HG02571 (cell line): ENCODE results near the gene RNF213.

Source experiments
- ATAC-seq: cut with Tn5 transposase; IDR thresholded peaks from one replicate; pipeline ENCODE4 v1.9.1; 2021; ENCODE audit warnings: mild to moderate bottlenecking, moderate library complexity; ENCODE audit not compliant: unreplicated experiment

RNF213 gene

DNA sequence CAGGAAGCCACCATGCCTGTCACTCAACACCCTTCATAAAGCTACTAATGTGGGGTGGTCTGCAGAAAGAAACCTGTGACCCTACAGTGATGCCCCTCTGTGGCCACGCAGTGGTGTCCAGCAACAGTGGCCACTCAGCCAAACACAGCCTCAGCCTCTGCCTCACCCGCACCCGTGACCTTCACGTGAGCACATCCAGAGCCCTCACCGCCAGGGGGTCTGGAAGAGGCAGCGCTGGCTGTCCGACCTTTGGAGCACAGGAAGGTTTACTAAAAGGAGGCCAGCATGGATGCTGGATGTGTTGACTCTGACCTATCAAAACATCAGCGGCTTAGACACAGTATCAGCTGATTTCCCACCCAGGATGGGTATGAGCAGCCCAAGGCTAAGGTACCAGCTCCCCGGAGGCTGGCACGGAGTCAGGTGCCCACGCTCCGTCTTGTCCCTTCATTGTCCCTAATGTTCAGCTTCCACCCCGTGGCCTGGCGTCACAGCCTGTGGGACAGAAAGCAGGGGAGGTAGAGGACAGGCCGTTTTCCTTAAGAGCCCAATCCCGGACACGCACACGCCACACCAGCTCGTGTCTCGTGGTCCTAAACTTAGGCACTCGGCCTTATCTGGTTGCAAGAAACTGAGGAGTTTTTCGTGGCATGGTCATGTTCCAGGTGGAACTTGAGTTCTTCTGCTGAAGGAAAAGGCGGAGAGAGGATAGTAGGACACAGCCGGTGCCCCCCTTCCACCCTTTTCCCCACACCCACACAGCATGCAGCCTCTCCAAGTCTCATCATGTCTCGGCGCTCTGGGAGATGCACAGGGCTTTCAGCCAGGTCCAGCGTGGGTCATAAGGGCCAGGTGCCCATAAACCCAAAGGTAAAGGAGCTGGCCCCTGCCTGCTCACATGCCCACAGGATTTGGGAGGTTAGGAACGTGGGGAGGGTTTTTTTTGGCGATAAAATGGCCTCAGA is 104.6 kb downstream of the RNF213 start:
- no peak for ATAC-seq

DNA sequence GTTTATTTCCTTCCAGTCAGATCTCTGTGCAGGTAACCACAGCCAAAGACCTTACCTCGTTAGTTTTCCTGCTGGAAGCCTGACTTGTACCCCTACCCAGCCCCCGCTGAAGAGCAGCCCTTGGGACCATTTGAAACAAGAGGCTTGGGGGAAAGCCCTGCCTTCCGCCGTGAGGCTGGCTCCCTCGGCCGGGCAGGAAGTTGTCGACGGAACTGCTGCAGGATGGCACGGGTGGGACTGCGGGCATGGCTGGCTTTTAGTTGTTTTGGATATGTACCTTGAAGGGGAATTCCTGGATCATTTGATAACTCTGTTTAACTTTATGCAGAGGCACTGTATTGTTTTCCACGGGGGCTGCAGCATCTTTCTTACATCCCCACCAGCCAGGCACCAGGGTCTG is 105.3 kb downstream of the RNF213 start:
- ATAC-seq, result no peak

DNA sequence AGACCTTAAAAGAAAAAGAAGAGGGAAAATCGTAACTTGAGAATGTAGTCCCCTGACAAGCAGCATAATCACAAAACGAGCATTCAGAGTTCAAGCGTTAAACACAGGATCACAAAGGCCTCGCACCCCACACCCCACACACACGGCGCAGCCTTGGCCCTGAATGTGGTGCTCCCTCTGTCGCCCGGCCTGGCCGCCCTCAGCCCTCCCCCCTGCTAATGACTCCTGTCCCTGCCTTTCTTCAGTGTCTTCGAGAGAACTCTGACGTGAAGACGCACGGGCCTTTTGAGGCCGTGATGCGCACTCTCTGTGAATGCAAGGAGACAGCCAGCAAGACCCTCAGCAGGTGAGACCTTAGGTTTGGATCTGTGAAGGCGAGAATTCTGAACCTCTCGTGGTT is 106.9 kb downstream of the RNF213 start:
- ATAC-seq, result no peak

DNA sequence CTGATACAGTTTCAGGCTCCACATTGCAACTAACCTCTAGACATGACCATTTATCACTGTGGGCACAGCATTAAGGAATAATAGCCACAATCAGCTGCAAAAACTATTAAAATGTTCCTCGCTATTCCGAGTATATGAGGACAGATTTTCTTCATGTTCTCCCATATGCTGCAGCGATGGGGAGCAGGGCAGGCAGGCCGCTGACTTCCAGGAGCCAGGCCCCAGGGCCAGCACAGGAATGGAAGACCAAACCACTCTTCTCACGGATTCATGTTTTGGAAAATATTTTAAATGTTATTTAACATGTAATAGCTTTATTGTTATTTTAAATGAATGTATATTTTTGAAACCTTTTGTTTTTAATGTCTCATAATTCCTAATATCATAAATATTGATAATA is 110.5 kb downstream of the RNF213 start:
- ATAC-seq, result no peak

DNA sequence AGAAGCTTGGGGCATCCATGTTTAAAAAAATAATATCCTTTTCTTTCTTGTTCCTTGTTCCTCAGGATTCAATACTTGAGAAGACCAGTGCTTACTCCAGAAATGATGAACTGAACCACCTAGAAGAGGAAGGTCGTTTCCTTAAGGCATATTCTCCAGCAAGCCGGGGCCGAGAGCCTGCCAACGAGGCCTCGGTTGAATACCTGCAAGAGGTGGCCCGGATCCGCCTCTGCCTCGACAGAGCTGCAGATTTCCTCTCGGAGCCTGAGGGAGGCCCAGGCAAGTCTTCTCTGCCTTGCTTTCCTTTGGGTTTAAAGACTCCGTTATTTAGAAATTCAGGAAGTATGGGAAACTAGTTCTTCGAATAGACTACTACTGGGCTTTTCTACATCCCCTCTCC is 111.8 kb downstream of the RNF213 start:
- ATAC-seq, result no peak

DNA sequence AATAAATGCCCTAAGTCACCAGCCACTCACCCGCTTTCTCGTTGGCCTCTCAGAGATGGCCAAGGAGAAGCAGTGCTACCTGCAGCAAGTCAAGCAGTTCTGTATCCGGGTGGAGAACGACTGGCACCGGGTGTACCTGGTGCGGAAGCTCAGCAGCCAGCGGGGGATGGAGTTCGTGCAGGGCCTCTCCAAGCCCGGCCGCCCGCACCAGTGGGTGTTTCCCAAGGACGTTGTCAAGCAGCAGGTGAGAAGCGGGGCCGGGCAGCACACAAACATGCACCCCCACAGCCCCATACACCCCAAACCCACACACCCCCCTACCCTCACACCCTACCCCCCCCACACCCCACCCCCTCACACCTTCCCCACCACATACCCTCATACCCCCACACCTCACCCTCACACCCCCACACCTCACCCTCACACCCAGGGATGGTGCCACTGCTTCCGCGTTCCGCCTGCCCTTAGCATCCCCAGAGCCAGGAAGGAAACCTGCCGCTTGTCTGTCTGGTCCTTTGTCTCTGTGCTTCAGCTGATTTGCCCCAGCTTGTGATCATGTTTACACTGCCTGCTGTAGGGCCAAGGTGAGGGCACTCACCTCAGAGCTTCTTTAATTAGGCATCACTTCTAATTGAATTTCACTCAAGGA is 112.4 kb downstream of the RNF213 start:
- no peak for ATAC-seq

DNA sequence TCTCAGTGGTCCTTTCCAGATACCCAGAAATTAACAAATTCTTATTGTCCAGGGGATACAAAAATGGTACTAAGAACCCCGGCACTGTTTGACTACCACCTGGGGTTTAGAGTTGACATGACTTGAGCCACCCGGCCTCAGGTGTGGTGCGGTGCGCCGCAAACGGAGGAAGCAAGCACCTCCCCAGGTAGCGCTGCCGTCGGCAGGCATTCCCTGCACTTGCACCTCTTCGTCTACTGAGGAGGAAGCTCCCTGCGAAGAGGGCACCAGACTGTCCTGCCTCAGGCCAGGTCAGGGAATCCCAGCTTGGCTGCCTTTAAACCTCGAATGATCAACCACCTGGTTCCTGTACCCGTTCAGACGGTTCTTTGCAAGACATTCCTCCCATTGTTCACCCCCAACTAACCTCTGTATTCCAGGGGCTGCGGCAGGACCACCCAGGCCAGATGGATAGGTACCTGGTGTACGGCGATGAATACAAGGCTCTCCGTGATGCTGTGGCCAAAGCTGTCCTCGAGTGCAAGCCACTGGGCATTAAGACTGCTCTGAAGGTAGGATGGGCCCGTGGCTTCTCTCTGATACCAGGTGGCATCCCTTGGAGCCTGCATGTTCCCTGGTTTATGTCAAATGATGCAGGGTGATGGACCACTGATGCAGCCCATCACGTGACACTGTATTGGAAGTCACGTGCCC is 113.5 kb downstream of the RNF213 start:
- ATAC-seq, result no peak

DNA sequence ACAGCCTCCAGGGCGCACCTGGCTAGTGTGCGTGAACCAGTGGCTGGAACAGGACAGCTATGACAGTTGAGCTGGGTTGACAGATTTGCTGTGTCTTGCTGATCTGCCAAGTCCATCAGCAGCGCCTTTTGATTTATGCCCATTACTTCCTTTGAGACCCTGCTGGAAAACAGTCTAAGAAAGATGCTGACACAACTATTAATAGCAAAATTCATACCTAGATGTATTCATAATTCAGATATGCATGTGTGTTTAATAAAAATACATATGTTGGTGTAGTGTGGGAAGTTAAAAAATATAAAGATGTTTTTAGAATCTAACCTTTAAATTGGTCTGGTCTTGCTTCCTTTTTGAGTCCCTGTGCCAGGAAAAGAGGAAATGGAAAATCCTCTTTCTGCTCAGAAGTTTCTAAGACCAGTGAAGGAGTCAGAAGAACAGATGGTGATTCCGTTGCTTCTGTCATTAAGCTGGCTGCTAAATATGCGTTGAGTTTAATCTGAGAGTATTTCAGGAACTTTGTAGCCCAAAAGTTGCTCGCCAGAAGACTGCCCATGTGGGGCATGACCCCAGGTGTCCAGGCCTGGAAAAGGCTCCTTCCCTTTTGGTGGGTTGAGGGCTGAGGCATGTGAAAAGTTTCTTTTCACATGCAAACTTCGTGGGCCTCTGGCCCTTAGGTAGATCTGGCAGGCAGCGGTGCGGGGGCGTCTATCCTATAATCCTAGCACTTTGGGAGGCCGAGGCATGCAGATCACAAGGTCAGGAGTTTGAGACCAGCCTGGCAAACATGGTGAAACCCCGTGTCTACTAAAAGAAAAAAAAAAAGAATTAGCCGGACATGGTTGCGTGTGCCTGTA is 114.3 kb downstream of the RNF213 start:
- no peak for ATAC-seq

DNA sequence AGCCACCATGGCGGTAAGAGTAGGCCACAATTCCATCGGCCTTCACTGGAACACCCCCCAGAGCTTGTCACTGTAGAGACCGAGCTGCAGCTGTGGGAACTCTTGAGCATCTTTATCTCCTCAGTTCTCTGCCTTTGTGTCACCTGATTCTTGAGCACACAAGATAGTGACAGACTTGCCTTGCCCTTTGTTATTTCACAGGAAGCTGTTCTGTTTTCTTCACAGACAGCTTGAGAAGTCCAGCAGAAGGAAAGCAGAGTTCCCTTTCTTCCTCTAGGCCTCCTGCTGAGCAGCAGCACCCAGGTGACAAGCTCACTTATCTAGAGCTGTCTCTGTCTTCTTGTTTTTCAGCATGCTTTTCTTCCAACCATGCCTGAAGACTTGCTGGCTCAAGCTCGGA is 115.9 kb downstream of the RNF213 start:
- ATAC-seq, result no peak

DNA sequence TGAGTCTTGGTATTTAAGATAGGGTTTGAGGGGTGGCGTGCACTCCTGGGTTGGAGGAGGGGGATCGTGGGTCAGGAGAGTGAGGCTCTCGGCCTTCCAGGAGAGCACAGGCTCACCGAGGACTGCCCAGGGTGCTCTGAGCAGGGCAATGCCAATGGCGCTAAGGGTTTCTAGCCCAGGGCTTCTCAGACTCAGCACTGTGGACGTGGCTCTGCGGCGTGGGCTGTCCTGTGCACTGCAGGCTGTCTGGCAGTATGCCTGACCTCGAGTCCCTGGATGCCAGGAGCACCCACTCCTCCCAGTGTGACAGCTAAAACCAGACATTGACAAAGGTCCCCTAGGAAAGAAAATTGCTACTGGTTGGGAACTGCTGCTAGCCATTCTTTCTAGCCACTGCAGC is 117.1 kb downstream of the RNF213 start:
- no peak for ATAC-seq

DNA sequence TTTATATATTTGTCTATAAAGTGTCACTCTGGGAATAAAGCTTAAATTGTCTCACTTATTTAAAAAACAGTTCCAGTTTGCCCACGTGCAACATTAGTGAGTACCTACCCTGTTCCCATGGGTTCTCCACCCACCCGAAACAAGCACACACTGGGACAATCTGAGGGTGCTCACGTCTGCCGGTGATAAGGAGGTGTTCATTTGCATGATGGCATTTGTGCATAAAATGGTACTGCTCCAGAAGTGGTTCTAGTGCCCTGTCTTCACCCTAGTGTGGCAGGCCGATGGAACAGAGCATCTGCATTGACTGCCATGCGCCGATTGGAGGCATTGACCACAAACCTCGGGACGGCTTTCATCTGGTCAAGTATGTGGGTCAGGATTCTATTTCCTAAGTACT is 118.7 kb downstream of the RNF213 start:
- ATAC-seq, result no peak

DNA sequence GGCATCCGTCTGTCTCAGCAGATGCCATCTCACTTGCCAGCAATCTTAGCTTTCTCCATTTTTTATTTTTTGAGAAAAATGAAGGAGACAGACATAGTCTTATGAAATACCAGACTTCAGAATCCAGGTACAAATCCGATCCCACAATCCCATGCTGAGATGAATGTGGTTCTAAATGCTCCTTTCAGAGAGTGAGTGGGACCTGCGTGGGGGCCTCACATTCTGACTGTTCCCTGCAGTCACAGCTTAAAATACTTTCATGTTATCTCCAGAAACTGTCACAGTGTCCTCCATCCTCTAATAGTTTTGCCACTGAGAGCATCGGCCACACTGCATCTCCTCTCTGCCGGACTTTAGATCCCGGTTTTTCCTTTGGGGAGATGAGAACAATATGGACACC is 119.4 kb downstream of the RNF213 start:
- no peak for ATAC-seq

DNA sequence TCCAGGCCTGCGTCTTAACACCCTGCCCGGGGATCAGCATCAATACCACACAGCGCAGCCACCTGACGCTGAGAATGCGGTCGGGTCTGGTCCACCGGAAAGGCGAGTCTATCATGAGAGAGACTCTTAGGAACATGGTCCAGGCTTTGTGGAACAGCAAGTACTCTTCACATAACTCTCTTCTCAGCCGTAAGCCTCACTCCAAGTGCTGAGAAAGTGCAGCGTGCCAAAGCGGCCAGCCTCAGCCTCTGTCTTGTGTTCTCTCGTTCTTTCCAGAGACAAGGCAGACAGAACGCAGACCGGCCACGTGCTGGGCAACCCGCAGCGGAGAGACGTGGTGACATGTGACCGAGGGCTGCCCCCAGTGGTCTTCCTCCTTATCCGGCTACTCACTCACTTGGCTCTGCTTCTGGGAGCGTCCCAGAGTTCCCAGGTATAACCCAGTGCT is 119.9 kb downstream of the RNF213 start:
- no peak for ATAC-seq

DNA sequence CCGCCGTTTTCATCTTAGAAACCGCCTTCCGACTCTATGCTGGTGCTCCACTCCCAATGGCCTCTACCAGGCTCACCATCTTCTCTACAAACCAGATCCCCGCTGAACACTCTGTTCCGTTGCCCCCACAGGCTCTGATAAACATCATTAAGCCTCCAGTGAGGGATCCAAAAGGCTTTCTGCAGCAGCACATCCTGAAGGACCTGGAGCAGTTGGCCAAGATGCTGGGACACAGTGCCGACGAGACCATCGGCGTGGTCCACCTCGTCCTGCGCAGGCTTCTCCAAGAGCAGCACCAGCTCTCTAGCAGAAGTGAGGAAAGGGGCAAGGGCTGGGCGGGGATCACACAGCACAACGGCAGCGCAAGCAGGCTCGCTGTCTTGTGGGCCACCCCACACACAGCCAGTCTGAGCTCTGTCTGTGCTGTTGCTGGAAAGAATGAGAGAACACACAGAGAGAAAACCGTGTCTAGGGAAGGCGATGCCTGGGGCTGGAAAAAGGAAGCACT is 120.8 kb downstream of the RNF213 start:
- no peak for ATAC-seq

DNA sequence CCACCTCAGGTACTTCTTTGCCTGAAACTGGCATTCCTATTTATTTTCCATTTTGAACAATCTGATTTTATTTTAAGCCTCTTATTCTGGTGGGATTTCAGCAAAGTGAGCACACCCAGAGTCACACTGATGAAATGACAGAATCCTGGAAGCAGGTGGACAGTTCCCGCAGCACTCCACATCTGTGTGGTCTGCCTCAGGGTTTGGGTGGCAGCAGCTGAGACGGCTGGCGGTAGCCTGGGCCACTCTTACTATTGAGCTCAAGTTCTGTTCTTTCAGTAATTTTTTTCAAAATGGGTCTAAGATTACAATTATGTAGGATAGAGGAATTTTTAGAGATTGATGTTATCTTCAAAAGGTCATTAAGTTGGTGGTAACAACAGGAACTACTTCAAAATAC is 121.8 kb downstream of the RNF213 start:
- no peak for ATAC-seq

DNA sequence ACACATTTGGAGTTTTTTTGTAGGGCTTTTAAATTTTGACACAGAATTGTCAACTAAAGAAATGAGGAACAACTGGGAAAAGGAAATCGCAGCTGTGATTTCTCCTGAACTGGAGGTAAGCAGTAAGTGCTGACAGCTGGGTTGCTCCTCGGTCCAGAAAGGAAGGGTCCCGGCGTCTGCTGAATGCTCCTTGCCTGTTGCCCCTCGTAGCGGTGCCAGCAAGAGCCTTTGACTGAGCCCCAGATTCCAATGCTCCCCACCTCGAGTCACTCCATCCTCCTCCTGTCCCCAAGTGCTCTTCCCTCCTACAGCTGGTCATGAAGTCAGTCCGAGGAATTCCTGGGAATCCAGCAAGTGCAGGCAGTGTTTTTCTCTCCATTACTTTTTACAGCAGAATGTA is 122.3 kb downstream of the RNF213 start:
- ATAC-seq, result no peak

DNA sequence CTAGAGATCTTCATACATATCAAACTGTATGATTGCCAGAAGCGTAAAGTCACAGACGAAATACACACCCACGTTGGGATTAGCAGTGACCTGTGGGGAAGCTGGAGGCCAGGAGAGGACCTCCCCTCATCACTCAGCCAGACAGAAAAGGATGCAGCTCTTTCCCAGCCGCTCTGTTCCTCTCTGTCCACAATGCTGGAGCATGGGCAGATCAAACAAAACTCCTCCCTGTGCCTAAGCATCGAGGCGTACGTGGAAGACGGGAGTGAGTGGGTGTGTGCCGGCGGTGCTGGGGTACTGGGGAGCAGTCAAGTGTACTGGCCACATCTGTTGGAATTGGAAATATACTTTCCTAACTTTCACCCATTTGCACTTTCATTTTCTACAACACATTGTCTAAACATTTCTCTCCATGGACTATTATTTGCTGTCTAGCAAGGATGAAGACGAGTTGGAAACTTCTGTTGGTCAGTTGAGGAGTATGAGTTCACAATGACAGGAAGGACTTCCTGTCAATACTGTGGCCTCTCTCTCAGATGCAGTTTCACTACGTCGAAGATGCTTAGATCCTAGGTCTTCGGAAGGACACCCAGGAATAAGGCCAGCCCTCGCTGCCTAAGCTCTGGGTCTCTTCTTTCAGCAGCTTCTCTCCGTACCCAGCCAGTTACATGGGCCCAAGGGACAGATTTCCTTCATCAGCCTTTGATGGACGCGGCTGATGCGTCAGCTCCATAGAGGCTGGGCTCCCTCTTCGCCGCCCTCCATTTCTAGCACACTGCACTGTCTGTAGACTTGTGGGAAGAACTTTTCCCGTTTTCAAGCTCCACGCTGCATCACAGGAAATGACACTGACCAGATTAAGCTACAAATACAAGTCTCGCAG is 123.7 kb downstream of the RNF213 start:
- no peak for ATAC-seq

DNA sequence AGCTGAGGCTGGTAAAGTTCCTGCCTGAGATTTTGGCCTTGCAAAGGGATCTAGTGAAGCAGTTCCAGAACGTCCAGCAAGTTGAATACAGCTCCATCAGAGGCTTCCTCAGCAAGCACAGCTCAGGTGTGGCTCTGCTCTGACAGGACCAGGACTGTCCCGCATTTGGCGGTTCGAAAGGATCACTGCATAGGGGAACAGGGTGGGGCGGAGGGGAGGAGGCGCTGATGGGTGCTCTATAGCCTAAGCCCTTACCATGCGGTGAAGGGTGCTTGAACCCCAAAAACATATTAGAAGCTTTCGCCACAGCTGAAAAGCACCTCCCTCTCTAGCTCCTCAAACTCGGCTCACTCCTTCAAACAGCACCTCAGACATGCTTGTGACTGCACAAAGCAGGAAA is 124.4 kb downstream of the RNF213 start:
- ATAC-seq, result no peak

DNA sequence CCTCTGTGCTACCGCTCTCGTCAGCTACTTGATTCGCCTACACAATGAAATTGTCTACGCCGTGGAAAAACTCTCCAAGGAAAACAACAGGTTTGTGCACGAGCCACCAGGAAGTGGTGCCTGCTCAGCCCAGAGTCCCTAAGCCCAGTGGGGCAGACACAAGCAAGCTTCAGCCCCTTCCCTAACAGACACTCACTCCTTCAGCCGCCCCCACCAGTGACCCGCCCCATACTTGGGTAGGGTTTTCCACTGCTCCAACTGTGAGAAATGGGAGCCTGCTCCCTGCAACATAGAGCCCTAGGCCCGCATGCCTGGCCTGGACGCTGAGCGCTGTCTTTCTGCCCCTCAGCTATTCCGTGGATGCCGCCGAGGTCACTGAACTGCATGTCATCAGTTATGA is 125.7 kb downstream of the RNF213 start:
- no peak for ATAC-seq

DNA sequence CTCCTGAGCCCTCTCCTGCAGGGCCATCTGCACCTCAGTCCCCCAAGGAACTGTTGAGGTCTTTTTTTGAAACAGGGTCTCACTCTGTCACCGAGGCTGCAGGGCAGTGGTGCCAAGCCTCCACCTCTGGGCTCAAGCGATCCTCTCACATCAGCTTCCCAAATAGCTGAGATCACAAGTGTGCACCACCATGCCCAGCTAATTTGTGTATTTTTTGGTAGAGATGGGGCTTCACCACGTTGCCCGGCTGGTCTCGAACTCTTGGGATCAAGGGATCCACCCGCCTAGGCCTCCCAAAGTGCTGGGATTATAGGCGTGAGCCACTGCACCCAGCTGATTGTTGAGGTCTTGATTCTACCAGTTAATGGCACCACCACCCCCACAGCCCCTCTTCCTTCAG is 126.4 kb downstream of the RNF213 start:
- ATAC-seq, result no peak
